ENCODE measurements around the gene YWHAE.

GRCh38 chr17:1398028-1398427, 2.0 kb downstream of the YWHAE start:
- TF ChIP-seq CTCF (IDR thresholded peaks at IDR 0.05) (no peak), ZFX (IDR thresholded peaks at IDR 0.05; ENCODE audit: borderline replicate concordance) (no peak)
